Raji (cell line): ENCODE measurements around the gene ALMS1.

Experiments
- POLR2A ChIP-seq: IDR thresholded peaks from 2 replicates; pipeline ENCODE4 v1.6.1; 2011; ENCODE audit warnings: low read depth, low read length, control low read depth; ENCODE audit not compliant: insufficient read depth

Gene ALMS1

DNA sequence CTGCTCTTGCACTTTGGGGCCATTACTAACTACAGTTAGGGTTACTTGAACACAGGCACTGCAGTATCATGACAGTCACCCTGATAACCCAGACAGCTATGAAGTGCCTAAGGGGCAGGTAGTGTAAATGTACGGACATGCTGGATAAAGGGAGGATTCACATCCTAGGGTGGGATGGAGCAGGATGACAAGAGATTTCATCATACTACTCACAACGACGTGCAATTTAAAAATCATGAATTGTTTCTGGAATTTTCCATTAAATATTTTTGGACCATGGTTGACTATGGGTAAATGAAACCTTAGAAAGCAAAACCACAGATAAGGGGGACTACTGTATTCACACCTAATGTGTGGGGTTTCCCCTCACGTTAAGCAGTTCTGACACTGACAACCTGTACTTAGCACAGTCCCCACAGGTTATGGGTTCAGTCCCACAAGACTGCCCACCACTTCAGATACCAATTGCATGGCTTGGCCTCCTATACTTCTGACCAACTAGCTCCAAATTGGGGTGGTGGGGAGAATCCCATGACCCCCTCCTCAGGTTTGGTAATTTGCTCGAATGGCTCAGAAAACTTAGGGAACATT, 180.7 kb downstream of the ALMS1 start:
- no peak for TF ChIP-seq POLR2A

- no peak for TF ChIP-seq POLR2A
Observed at GRCh38 chr2:73575261-73575660, 189.6 kb downstream of the ALMS1 start.

DNA sequence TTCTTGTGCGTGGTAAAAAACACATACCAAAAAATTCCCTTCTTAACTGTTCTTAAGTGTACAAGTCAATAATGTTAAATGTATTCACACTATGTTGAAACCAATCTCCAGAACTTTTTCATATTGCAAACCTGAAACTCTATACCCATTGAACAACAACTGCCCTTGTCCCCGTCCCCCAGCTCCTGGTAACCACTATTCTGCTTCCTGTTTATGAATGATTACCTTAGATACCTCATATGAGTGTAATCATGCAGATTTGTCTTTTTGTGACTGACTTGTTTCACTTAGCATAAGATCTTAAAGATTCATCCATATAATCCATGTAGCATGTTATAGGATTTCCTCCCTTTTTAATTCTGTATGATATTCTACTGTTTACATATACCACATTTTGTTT, 196.7 kb downstream of the ALMS1 start:
- no peak for TF ChIP-seq POLR2A

DNA sequence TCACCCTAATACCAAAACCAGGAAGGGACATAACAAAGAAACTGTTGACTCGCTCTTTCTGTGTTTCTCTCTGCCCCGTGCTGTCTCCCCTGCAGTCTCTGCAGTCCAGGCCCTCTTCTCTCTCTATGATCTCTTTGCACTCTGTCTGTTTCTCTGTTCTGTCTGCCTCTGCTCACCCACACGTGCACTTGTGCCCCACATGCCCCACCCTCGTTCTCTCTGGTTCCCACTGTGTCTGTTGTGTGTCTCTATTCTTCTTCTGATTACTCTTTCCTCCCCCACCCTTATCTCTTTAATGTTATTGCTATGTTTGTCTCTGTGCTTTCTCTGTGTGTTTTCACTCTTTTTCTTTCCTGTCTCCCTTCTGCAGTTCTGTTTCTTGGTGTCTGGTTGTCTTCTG, 202.5 kb downstream of the ALMS1 start:
- TF ChIP-seq POLR2A: no peak

DNA sequence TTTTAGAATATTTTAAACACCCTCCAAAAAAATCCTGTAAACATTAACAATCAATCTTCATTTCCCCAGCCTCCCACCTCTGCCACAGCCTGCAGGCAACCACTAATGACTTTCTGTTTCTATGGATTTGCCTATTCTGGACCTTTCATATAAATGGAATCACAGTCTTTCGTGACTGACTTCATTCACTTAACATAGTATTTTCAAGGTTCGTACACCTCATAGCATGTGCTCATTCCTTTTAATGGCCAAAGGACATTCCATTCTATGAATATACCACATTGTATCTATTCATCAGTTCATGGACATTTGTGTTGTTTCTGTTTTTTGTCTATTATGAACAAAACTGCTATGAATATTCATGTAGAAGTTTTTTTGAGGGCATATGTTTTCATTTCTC, 208.0 kb downstream of the ALMS1 start:
- no peak for TF ChIP-seq POLR2A

GRCh38 chr2:73594251-73594650, 208.6 kb downstream of the ALMS1 start:
- no peak for TF ChIP-seq POLR2A

DNA sequence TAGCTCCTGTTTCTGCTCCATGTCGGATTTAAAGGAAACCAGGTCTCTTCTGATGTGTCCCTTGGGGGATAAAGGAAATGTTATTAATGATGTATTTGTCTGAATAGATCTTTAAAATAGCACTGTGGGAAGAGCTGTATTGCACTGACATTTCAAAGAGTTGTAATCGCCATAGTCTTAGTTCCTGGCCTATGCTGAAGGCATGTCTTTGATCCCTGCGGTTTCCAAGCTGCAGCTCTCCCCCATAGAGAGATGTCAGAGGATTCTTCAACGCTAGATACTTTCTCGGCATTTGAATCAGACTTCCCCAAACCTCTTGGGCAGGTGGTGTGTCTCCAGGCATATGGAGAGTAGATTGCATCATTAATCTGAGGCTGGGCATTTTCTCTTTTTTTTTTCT, 216.1 kb downstream of the ALMS1 start:
- TF ChIP-seq POLR2A: no peak

- TF ChIP-seq POLR2A: no peak
Observed at GRCh38 chr2:73610111-73610510, 224.5 kb downstream of the ALMS1 start.

DNA sequence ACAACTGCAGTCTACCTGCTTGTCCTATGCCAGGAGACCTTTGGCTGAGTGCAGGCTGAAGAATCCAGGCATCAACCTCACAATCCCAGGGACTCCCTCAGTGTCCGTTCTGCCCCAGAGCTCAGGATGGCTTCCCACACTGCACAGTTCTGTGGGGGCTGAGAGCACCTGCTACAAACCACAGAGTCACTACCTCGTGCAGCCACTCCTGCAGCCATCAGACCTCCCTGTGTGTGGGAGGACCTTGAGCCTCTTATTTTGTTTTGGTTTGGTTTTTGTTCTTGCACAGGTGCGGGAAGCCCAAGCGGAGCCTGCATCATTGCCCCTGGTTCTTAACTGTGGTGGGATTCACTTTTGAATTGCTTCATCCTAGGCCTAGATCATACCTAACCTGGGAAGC, 225.6 kb downstream of the ALMS1 start:
- TF ChIP-seq POLR2A: no peak

GRCh38 chr2:73611867-73612266, 226.2 kb downstream of the ALMS1 start:
- TF ChIP-seq POLR2A: no peak

DNA sequence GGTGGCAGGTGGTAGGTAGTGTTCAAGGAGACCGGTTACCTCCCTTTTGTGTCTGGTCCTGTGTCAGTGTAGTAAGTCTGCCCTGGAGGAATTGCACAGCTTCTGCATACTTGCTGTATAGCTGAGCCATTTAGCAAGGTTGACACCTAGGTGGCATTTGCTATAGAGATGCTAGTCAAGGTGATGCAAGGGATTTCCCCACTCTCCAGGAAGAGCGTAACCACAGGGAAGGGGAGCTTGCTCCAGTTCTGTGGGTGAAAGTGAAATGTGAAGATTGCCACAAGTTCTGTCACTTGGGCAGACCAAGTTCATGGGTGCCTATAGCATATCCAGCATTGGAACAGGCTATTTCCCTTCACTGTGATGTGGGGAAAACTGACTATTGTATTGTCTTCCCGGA, 228.5 kb downstream of the ALMS1 start:
- no peak for TF ChIP-seq POLR2A

DNA sequence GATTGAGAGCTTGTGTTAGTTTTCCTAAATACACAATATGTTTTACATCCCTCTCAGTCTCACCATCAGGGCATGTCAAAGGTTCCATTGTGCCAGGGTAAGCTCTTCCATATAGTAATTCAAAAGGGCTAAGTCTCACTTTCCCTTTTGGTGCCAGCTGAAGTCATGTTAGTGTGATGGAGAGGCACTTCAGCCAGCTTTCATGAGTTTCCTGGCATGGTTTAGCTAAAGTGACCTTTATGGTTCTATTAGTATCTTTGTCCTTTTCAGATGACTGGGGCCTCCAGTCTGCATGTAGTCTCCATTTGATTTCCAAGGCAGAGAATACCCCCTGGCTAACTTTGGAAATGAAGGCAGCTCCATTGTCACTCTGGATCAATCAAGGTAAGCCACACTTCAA, 229.4 kb downstream of the ALMS1 start:
- no peak for TF ChIP-seq POLR2A

- TF ChIP-seq POLR2A: no peak
Observed at GRCh38 chr2:73638429-73638828, 252.8 kb downstream of the ALMS1 start.

- no peak for TF ChIP-seq POLR2A
Observed at GRCh38 chr2:73640511-73640911, 254.9 kb downstream of the ALMS1 start.

DNA sequence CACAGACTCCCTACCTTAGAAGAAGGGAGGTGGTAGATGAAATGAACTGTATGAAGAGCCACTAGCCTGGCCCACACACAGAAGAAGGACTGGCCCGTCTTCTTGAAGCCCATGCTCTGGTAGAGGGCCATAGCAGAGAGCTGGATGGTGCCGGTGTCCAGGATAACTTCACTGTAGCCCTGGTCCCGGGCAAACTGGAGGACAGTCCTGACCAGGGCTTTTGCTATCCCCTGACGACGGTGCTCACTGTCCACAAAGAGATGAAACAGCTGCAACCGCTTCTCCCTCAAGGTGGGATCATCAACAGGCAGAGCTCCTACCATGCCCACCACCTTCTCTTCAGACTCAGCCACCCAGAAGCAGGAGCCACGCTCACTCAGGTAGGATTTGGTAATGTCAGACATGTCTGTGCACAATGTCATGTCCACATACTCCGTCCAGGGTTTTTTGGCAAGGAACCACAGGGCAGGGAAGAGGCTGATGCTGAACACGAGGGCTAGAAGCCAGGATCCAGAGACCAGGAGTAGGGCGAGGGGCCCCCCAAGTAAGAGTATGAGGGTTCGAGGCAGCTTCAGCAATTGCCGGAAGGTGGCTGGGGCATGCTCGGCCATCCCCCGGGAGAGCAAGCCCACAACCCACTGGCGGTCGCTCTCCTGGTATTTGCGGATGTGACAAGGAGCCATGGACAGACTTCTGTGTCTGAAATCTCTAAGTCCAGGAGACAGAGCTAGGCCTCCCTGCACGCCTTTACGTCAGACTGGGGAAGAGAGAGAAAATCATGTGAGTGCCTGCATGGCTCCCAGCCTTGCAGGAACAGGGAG, 255.5 kb downstream of the ALMS1 start:
- TF ChIP-seq POLR2A: no peak

GRCh38 chr2:73641767-73642062, 256.1 kb downstream of the ALMS1 start:
- TF ChIP-seq POLR2A: no peak
